ENCODE data around the gene STUB1.

GRCh38 chr16:732332-732731, 52.1 kb downstream of the STUB1 start:
- no peak for TF ChIP-seq POLR2AphosphoS5 (IDR thresholded peaks at IDR 0.05)
- TF ChIP-seq CTCF (IDR thresholded peaks at IDR 0.05 in 8 of 11, conservative IDR thresholded peaks at IDR 0.05 in 3 of 11) = no peak
- TF ChIP-seq POLR2A (IDR thresholded peaks at IDR 0.05) = no peak

Measured in spleen (tissue), 7 donors.